Measurements from ENCODE around the gene CMTR2.
A peak's percentile ranks its signal among the peaks of the same experiment; 100 is the strongest.

The CMTR2 gene

GRCh38 chr16:71283612-71284011 lies 5.6 kb downstream of the CMTR2 start:
- DNase-seq (ENCODE audit: low read depth, low spot score) = no peak
- no peak overlapping the region for H3K4me3 ChIP-seq (ENCODE audit: low read length)

- DNase-seq (ENCODE audit: low read depth, low spot score) = no peak
- no peak overlapping the region for H3K4me3 ChIP-seq (ENCODE audit: low read length)
Measured at GRCh38 chr16:71282943-71283342, 6.3 kb downstream of the CMTR2 start.

- DNase-seq (ENCODE audit: low read depth, low spot score) = no peak
Measured at GRCh38 chr16:71276589-71277334, 12.4 kb downstream of the CMTR2 start.

GRCh38 chr16:71273384-71273783 lies 15.8 kb downstream of the CMTR2 start:
- no peak overlapping the region for H3K4me3 ChIP-seq (ENCODE audit: low read length)
- DNase-seq (ENCODE audit: low read depth, low spot score) = no peak

More at GRCh38 chr16:71276589-71277334, 12.4 kb downstream of the CMTR2 start:
- H3K4me3 ChIP-seq (ENCODE audit: low read length) = no peak overlapping the region

- no peak for DNase-seq (ENCODE audit: low read depth, low spot score)
- H3K4me3 ChIP-seq (ENCODE audit: low read length) = no peak overlapping the region
Measured at GRCh38 chr16:71264299-71264698, 24.9 kb downstream of the CMTR2 start.

- DNase-seq (ENCODE audit: low read depth, low spot score) = no peak
- no peak overlapping the region for H3K4me3 ChIP-seq (ENCODE audit: low read length)
Measured at GRCh38 chr16:71263582-71263981, 25.6 kb downstream of the CMTR2 start.

GRCh38 chr16:71262391-71262790 lies 26.8 kb downstream of the CMTR2 start:
- DNase-seq (ENCODE audit: low read depth, low spot score) = no peak

GRCh38 chr16:71260995-71261394 lies 28.2 kb downstream of the CMTR2 start:
- no peak overlapping the region for H3K4me3 ChIP-seq (ENCODE audit: low read length)
- DNase-seq (ENCODE audit: low read depth, low spot score) = no peak

More at GRCh38 chr16:71262391-71262790, 26.8 kb downstream of the CMTR2 start:
- no peak overlapping the region for H3K4me3 ChIP-seq (ENCODE audit: low read length)

GRCh38 chr16:71259086-71259485 lies 30.1 kb downstream of the CMTR2 start:
- peak; percentile 31 for DNase-seq (ENCODE audit: low read depth, low spot score)
- H3K4me3 ChIP-seq (ENCODE audit: low read length) = no peak overlapping the region

GRCh38 chr16:71258372-71258771 lies 30.8 kb downstream of the CMTR2 start:
- H3K4me3 ChIP-seq (ENCODE audit: low read length) = no peak overlapping the region
- no peak for DNase-seq (ENCODE audit: low read depth, low spot score)

- H3K4me3 ChIP-seq (ENCODE audit: low read length) = no peak overlapping the region
- no peak for DNase-seq (ENCODE audit: low read depth, low spot score)
Measured at GRCh38 chr16:71257768-71258167, 31.4 kb downstream of the CMTR2 start.

- no peak for DNase-seq (ENCODE audit: low read depth, low spot score)
- H3K4me3 ChIP-seq (ENCODE audit: low read length) = no peak overlapping the region
Measured at GRCh38 chr16:71255721-71256120, 33.5 kb downstream of the CMTR2 start.

GRCh38 chr16:71254832-71255525 lies 34.2 kb downstream of the CMTR2 start:
- DNase-seq (ENCODE audit: low read depth, low spot score) = no peak
- no peak overlapping the region for H3K4me3 ChIP-seq (ENCODE audit: low read length)

GRCh38 chr16:71250461-71251235 lies 38.6 kb downstream of the CMTR2 start:
- no peak for DNase-seq (ENCODE audit: low read depth, low spot score)
- H3K4me3 ChIP-seq (ENCODE audit: low read length) = no peak overlapping the region

- DNase-seq (ENCODE audit: low read depth, low spot score) = no peak
- no peak overlapping the region for H3K4me3 ChIP-seq (ENCODE audit: low read length)
Measured at GRCh38 chr16:71249399-71249798, 39.8 kb downstream of the CMTR2 start.

GRCh38 chr16:71247478-71247877 lies 41.7 kb downstream of the CMTR2 start:
- no peak overlapping the region for H3K4me3 ChIP-seq (ENCODE audit: low read length)
- DNase-seq (ENCODE audit: low read depth, low spot score) = no peak

GRCh38 chr16:71246309-71246708 lies 42.9 kb downstream of the CMTR2 start:
- no peak overlapping the region for H3K4me3 ChIP-seq (ENCODE audit: low read length)
- DNase-seq (ENCODE audit: low read depth, low spot score) = no peak

GRCh38 chr16:71244521-71244920 lies 44.7 kb downstream of the CMTR2 start:
- H3K4me3 ChIP-seq (ENCODE audit: low read length) = no peak overlapping the region
- no peak for DNase-seq (ENCODE audit: low read depth, low spot score)

- H3K4me3 ChIP-seq (ENCODE audit: low read length) = no peak overlapping the region
- DNase-seq (ENCODE audit: low read depth, low spot score) = no peak
Measured at GRCh38 chr16:71242601-71243000, 46.6 kb downstream of the CMTR2 start.

GRCh38 chr16:71242036-71242435 lies 47.2 kb downstream of the CMTR2 start:
- DNase-seq (ENCODE audit: low read depth, low spot score) = no peak
- no peak overlapping the region for H3K4me3 ChIP-seq (ENCODE audit: low read length)

All from Jurkat, Clone E6-1 (cell line).